AG09309 (cell line): ENCODE data around the gene PTPRN2.
"Not testable (repeated sequence)": the region's sequence is repeated elsewhere in the genome, so short reads cannot be mapped to it uniquely, and the experiment has no call there.

Source experiments
- DNase-seq: peaks from one replicate; pipeline ENCODE4 v3.0.0-alpha.2; 2010; ENCODE audit warnings: low read depth
- H3K4me3 ChIP-seq: 2 replicates; pipeline ENCODE4 v1.5.1; 2011; ENCODE audit warnings: mild to moderate bottlenecking, low read depth, low read length, moderate library complexity; ENCODE audit not compliant: control insufficient read depth
- CTCF ChIP-seq: IDR thresholded peaks from 2 replicates; pipeline ENCODE4 v1.5.1; 2011; ENCODE audit warnings: mild to moderate bottlenecking, low read depth, low read length, inconsistent platforms; ENCODE audit not compliant: insufficient read depth, control insufficient read depth; ENCODE audit errors: missing control alignments

PTPRN2 gene

GRCh38 chr7:158035343-158035742 is 552.3 kb downstream of the PTPRN2 start:
- no peak overlapping the region for H3K4me3 ChIP-seq
- no peak for TF ChIP-seq CTCF
- DNase-seq, result no peak

- DNase-seq, result no peak
- no peak overlapping the region for H3K4me3 ChIP-seq
- TF ChIP-seq CTCF, result no peak
Measured at GRCh38 chr7:158034571-158034970, 553.1 kb downstream of the PTPRN2 start.

- not testable (repeated sequence) for H3K4me3 ChIP-seq, DNase-seq
Measured at GRCh38 chr7:158033925-158034324, 553.7 kb downstream of the PTPRN2 start.

- DNase-seq, result no peak
- no peak overlapping the region for H3K4me3 ChIP-seq
- no peak for TF ChIP-seq CTCF
Measured at GRCh38 chr7:158033196-158033595, 554.4 kb downstream of the PTPRN2 start.

GRCh38 chr7:158032561-158033115 is 555.0 kb downstream of the PTPRN2 start:
- H3K4me3 ChIP-seq, result no peak overlapping the region
- TF ChIP-seq CTCF, result no peak
- DNase-seq, result no peak

- no peak for TF ChIP-seq CTCF
- no peak overlapping the region for H3K4me3 ChIP-seq
- no peak for DNase-seq
Measured at GRCh38 chr7:158031867-158032308, 555.7 kb downstream of the PTPRN2 start.

- no peak overlapping the region for H3K4me3 ChIP-seq
- TF ChIP-seq CTCF, result no peak
- no peak for DNase-seq
Measured at GRCh38 chr7:158030566-158030965, 557.1 kb downstream of the PTPRN2 start.
